ENCODE data around the gene SPSB4.

DNA sequence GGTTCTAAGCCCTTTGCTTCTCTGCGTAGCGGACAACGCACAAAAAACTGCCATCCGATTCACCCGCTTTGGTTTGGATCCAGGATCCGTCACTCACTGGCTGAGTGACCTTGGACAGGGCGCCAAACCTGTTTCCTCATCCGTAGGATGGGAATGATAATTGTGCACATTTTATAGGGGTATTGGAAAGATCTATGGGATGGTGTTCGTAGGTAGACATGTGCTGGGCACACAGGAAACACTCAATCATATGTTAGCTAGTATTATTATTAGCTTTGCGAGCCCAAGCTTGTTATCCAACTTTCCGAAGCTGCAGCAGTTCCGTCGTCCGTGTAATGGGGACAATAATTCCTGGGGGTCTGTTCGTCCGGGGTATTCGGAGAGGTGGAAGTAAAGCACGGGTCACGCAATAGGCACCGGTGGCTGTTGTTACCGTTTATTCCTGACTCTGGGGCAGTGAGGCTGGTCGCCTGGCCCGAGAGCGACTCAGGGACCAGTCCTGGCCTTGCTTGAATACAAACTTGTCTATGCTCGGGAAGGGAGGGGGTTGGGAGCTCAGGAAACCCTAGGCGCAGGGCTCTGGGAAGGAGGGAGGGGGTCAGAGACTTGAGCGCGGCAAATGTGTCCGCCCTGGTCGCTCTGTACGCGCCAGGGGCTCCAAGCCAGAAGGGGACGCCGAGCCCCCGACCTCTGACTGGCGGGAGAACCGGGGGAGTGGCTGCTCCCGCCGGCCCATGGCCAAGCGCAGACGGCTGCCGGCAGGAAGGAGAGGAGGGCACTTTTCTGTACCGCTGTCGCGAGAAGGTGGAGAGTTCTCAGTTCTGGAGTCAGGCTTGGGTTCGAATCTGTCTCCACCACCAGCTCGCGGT lies 1.3 kb downstream of the SPSB4 start:
- TF ChIP-seq CTCF (IDR thresholded peaks at IDR 0.05) (no peak), EZH2 (IDR thresholded peaks at IDR 0.05; ENCODE audit: borderline replicate concordance, insufficient read depth, low read depth, low read length, poor library complexity, severe bottlenecking) (no peak)
